ENCODE results near the gene SLC25A21. TPM values are rescaled to one million over a fixed set of nuclear protein-coding genes. Genes with fewer than 3 reads are reported as not detected.

Gene SLC25A21
- total RNA-seq, 4 donors from 2014 or later, result 0.67 to 2.1 (median 0.91) TPM

GRCh38 chr14:36940476-36940875 lies 231.9 kb downstream of the SLC25A21 start:
- peak overlapping the region in 3 of 4 donors; percentile 48 to 78 (median 71) for H3K27ac ChIP-seq
- no peak for DNase-seq
- no peaks in the 10 kb centered on the region for H3K27me3 ChIP-seq
- no peaks in the 10 kb centered on the region for H3K9me3 ChIP-seq
- intact Hi-C loops (cut with DNase I), result loop anchor here (10.0 kb wide), 3 partner anchors 166 to 276 kb away; partner anchors contain the start of gene PAX9
- peak overlapping the region in 1 of 4 donors; percentile 4 for H3K4me3 ChIP-seq
- TF ChIP-seq POLR2A (IDR thresholded peaks at IDR 0.05) (no peak), CTCF (IDR thresholded peaks at IDR 0.05) (no peak)
- peaks cover 0 to 75% (median 8%) of the 10 kb centered on the region in 3 donors for H3K4me1 ChIP-seq
- 31 to 39% methylated on average over 4 of the region's 4 CpGs for WGBS, 2 donors
- no peaks in the 10 kb centered on the region for H3K36me3 ChIP-seq

GRCh38 chr14:36939265-36939664 lies 233.1 kb downstream of the SLC25A21 start:
- Histone ChIP-seq H3K36me3 (no peaks in the 10 kb centered on the region), H3K27me3 (no peaks in the 10 kb centered on the region), H3K4me1 (peaks cover 0 to 70% (median 8%) of the 10 kb centered on the region in 3 donors), H3K4me3 (peak overlapping the region in 1 of 4 donors; percentile 15), H3K27ac (peak overlapping the region in 2 of 4 donors; percentile 71 to 78), H3K9me3 (no peaks in the 10 kb centered on the region)
- 58 to 64% methylated on average over 2 of the region's 2 CpGs for WGBS, 2 donors
- intact Hi-C loops (cut with DNase I), result no loop called here
- DNase-seq, result no peak
- TF ChIP-seq CTCF (IDR thresholded peaks at IDR 0.05), result no peak
- TF ChIP-seq POLR2A (IDR thresholded peaks at IDR 0.05), result no peak

DNA sequence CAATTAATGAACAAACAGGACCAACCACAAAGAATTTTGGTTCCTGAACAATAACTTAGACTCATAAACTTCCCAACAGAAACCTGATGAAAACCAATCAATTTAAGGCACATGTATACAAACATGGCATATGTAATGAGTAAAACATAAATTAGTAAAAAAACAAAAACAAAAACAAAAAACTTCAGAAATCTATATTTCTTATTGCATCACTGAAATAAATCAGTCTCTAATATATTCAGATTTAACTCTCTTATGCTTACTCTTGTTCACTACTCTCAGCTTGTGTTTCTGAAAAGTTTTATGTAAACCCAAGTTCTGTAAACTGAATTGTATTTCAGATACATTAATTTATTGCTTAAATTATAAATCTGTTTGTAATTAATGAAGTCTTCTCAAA lies 233.7 kb downstream of the SLC25A21 start:
- Histone ChIP-seq H3K4me3 (no peak overlapping the region), H3K36me3 (no peaks in the 10 kb centered on the region), H3K27me3 (no peaks in the 10 kb centered on the region), H3K9me3 (no peaks in the 10 kb centered on the region), H3K4me1 (peaks cover 0 to 66% (median 8%) of the 10 kb centered on the region in 3 donors), H3K27ac (peak overlapping the region in 1 of 4 donors; percentile 78)
- DNase-seq, result no peak
- intact Hi-C loops (cut with DNase I), result no loop called here
- TF ChIP-seq POLR2A (IDR thresholded peaks at IDR 0.05), result no peak
- no peak for TF ChIP-seq CTCF (IDR thresholded peaks at IDR 0.05)

GRCh38 chr14:36935976-36936678 lies 236.3 kb downstream of the SLC25A21 start:
- no peak for DNase-seq
- WGBS, 2 donors, result 36 to 37% methylated on average over 6 of the region's 6 CpGs
- H3K36me3 ChIP-seq, result no peaks in the 10 kb centered on the region
- H3K9me3 ChIP-seq, result no peaks in the 10 kb centered on the region
- intact Hi-C loops (cut with DNase I), result no loop called here
- peak overlapping the region; percentile 44 to 75 (median 60) for H3K27ac ChIP-seq
- no peak for TF ChIP-seq CTCF (IDR thresholded peaks at IDR 0.05)
- no peak for TF ChIP-seq POLR2A (IDR thresholded peaks at IDR 0.05)
- H3K4me1 ChIP-seq, result peaks cover 0 to 56% (median 4%) of the 10 kb centered on the region in 3 donors
- no peaks in the 10 kb centered on the region for H3K27me3 ChIP-seq
- no peak overlapping the region for H3K4me3 ChIP-seq

GRCh38 chr14:36934304-36934703 lies 238.1 kb downstream of the SLC25A21 start:
- TF ChIP-seq POLR2A (IDR thresholded peaks at IDR 0.05) (no peak), CTCF (IDR thresholded peaks at IDR 0.05) (no peak)
- WGBS, 2 donors, result 64 to 69% methylated on average over 1 of the region's 1 CpG
- Histone ChIP-seq H3K4me1 (peaks cover 0 to 43% (median 4%) of the 10 kb centered on the region in 3 donors), H3K27ac (no peak overlapping the region), H3K36me3 (no peaks in the 10 kb centered on the region), H3K9me3 (no peaks in the 10 kb centered on the region), H3K4me3 (no peak overlapping the region), H3K27me3 (no peaks in the 10 kb centered on the region)
- intact Hi-C loops (cut with DNase I), result no loop called here
- no peak for DNase-seq

Measured in esophagus squamous epithelium (tissue), 5 donors.